Activated naive CD8-positive, alpha-beta T cell (primary cell): ENCODE measurements around the gene DOCK11.

Experiments used
- H3K27ac Mint-ChIP-seq: one replicate; pipeline ENCODE4 v1.8.0; 2021; ENCODE audit warnings: mixed read lengths
- H3K27me3 Mint-ChIP-seq: one replicate; pipeline ENCODE4 v1.8.0; 2021; ENCODE audit warnings: mixed read lengths
- H3K36me3 Mint-ChIP-seq: one replicate; pipeline ENCODE4 v1.8.0; 2021; ENCODE audit warnings: mixed read lengths
- H3K4me1 Mint-ChIP-seq: one replicate; pipeline ENCODE4 v1.8.0; 2021; ENCODE audit warnings: low read depth, mixed read lengths
- H3K4me3 Mint-ChIP-seq: one replicate; pipeline ENCODE4 v1.8.0; 2021; ENCODE audit warnings: mild to moderate bottlenecking, mixed read lengths
- H3K9me3 Mint-ChIP-seq: one replicate; pipeline ENCODE4 v1.8.0; 2021; ENCODE audit warnings: low read depth, mixed read lengths

DOCK11 gene

DNA sequence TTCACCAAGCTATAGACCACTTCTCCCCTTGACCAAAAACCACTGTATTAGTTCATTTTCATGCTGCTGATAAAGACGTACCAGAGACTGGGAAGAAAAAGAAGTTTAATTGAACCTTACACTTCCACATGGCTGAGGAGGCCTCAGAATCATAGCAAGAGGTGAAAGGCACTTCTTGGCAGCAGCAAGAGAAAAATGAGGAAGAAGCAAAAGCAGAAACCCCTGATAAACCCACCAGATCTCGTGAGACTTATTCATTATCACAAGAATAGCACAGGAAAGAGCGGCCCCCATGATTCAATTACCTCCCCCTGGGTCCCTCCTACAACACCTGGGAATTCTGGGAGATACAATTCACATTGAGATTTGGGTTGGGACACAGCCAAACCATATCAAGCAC is 97.8 kb downstream of the DOCK11 start:
- Mint-ChIP-seq H3K4me3 (no peak overlapping the region), H3K36me3 (no peaks in the 10 kb centered on the region), H3K4me1 (peaks cover 7% of the 10 kb centered on the region), H3K9me3 (no peaks in the 10 kb centered on the region), H3K27ac (peak overlapping the region; percentile 75), H3K27me3 (no peaks in the 10 kb centered on the region)

DNA sequence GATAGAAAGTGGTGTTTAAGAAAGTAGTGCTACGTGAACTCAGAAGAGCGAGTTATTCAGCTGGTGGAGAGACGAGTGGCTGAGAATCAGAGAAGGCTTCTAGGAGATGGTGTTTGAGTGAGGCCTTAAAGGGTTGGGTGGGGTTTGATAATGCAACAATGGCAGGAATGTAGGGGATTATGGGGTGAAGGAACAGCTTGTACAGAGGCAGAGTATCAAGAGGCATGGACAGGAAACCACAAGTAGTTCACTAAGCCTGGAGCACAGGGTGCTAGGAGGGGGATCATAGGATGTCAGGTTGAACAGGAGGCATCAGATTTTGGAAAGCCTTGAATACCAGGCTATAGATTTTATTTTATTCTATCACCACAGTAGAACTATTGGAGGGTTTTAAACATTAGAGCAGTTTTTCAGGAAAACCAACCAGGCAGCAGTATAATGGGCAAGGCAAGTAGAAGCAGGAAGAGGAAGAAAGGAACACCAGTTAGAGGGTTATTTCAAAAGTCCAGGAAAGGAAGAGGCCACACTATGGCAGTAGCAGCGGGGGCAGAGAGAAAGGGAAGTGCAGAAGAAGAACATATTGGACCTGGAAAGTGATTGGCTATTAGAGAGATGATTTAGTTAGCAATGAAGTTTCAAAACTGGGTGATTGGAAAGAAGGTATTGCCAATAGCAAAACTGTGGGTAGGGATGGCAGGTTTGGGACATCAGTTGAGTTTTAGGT is 99.2 kb downstream of the DOCK11 start:
- Mint-ChIP-seq H3K9me3 (no peaks in the 10 kb centered on the region), H3K4me3 (no peak overlapping the region), H3K36me3 (no peaks in the 10 kb centered on the region), H3K4me1 (peaks cover 7% of the 10 kb centered on the region), H3K27ac (peak overlapping the region; percentile 65), H3K27me3 (no peaks in the 10 kb centered on the region)

DNA sequence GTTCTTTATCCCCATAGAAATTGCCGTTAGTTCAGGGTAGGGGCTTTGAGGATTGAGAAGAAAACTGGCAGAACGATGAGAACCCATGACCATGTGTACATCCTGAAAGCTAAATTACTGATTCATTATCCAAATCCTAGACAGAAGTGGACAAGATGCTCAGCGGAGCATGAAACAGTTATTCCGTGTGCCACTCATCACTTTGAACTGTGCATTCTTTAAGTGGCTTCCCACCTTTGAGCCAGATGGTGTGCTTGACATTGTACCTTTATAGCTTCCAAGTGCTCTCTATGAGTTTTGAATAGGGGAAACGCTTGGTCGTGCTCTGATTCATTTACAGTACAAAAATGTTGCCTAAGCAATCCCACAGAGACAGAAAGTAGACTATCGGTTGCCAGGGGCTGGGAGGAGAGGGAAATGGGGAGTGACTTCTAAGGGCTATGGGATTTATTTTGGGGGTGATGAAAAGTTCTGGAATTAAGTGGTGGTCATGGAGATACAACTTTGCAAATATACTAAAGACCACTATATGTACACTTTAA is 100.0 kb downstream of the DOCK11 start:
- Mint-ChIP-seq H3K4me1 (peaks cover 7% of the 10 kb centered on the region), H3K36me3 (no peaks in the 10 kb centered on the region), H3K27ac (no peak overlapping the region), H3K9me3 (no peaks in the 10 kb centered on the region), H3K27me3 (no peaks in the 10 kb centered on the region), H3K4me3 (no peak overlapping the region)

DNA sequence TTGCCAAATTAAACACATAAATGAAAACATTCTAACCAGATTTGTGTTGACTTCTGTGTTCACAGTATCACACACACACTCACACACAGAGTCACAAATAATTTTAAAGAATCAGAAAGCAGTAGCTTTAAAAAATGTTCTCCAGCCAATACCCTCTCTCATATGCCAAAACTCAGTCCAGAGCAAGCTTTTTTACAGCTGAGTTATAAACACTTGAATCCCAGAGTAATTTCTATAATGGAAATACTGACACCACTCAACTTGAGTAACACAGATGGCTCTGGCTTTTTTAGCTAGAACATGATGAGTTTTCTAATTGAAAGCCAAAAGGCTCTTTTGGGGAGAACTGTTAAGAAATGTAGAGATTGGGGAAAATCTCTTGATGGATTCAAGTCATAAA is 100.8 kb downstream of the DOCK11 start:
- no peak overlapping the region for H3K4me3 Mint-ChIP-seq
- H3K9me3 Mint-ChIP-seq: no peaks in the 10 kb centered on the region
- peak overlapping the region; percentile 73 for H3K27ac Mint-ChIP-seq
- H3K36me3 Mint-ChIP-seq: no peaks in the 10 kb centered on the region
- no peaks in the 10 kb centered on the region for H3K27me3 Mint-ChIP-seq
- H3K4me1 Mint-ChIP-seq: peaks cover 7% of the 10 kb centered on the region

DNA sequence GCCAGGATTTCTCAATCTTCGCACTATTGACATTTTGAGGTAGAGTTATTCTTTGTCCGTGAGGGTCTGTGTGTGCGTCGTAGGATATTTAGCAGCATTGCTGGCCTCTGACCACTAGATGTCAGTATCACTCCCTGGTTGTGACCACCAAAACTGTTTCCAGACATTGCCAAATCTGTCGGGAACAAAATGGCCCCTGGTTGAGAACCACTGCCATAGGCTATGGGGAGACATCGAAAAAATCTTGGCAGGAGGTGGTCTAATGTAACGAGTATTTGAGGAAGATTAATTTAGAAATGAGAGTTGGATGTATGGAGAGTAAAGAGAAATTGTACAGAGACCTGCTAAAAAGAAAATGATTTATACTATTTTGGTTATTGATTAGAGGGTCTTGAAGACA is 108.4 kb downstream of the DOCK11 start:
- H3K27me3 Mint-ChIP-seq: no peaks in the 10 kb centered on the region
- peak overlapping the region; percentile 86 for H3K27ac Mint-ChIP-seq
- H3K4me1 Mint-ChIP-seq: peaks cover 21% of the 10 kb centered on the region
- H3K36me3 Mint-ChIP-seq: no peaks in the 10 kb centered on the region
- H3K4me3 Mint-ChIP-seq: no peak overlapping the region
- H3K9me3 Mint-ChIP-seq: no peaks in the 10 kb centered on the region

DNA sequence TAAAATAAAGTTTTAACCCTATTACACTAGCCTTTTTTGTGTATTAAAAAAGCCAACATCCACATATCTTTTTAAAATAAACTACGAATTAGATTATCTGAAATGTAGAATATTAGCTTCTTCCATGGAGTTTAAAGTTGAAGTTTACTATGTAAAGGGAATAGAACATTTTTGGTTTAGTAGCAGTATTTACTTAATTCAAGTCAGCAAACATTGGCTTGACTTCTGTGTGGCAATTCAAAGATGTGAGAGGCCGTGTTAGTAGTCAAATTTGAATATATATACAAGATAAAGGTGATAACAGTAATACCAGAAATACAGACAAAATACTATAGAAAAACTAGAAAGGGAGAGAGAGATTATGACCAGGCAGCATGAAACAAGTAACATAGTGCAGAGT is 116.7 kb downstream of the DOCK11 start:
- Mint-ChIP-seq H3K4me3 (no peak overlapping the region), H3K36me3 (no peaks in the 10 kb centered on the region), H3K4me1 (no peaks in the 10 kb centered on the region), H3K27ac (no peak overlapping the region), H3K9me3 (no peaks in the 10 kb centered on the region), H3K27me3 (no peaks in the 10 kb centered on the region)

DNA sequence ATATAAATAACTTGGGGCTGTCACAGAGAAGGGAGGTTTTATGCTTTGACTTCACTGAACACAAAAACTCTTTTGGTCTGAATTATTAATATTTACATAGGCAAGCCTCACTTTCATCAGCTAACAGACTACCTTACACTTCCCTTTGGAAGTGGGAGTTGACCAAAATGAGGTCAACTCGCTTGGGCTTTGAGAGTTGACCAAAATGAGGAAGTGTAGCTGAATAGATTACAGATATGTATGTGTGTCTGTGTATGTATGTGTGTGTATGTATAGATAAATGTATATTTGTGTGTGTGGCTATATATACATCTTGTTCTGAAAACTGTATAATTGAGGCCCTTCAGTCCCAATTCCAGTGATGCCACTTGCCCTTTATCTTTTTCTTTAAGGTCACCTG is 118.5 kb downstream of the DOCK11 start:
- no peak overlapping the region for H3K27ac Mint-ChIP-seq
- no peak overlapping the region for H3K4me3 Mint-ChIP-seq
- H3K4me1 Mint-ChIP-seq: no peaks in the 10 kb centered on the region
- no peaks in the 10 kb centered on the region for H3K27me3 Mint-ChIP-seq
- H3K9me3 Mint-ChIP-seq: no peaks in the 10 kb centered on the region
- H3K36me3 Mint-ChIP-seq: no peaks in the 10 kb centered on the region

DNA sequence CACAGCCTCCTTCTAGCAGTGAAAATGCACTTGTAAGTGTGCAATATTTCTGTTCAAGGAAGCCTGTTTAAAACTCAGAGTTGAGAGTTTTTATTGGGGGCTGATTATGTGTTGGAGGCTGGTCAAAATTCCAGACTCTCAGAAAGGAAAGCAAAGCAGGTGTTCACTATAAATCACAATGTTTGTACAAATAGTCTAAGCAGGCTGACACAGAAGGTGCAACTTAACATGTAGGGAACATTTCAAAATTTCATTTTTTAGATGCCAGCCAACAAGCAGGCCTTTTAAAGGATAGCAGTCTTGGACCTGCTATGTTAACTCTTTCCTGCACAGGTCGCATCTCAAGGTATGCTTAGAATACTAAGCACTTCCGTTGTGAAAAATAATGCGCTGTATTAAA is 119.5 kb downstream of the DOCK11 start:
- no peak overlapping the region for H3K27ac Mint-ChIP-seq
- no peak overlapping the region for H3K4me3 Mint-ChIP-seq
- no peaks in the 10 kb centered on the region for H3K9me3 Mint-ChIP-seq
- H3K4me1 Mint-ChIP-seq: no peaks in the 10 kb centered on the region
- H3K27me3 Mint-ChIP-seq: no peaks in the 10 kb centered on the region
- no peaks in the 10 kb centered on the region for H3K36me3 Mint-ChIP-seq

DNA sequence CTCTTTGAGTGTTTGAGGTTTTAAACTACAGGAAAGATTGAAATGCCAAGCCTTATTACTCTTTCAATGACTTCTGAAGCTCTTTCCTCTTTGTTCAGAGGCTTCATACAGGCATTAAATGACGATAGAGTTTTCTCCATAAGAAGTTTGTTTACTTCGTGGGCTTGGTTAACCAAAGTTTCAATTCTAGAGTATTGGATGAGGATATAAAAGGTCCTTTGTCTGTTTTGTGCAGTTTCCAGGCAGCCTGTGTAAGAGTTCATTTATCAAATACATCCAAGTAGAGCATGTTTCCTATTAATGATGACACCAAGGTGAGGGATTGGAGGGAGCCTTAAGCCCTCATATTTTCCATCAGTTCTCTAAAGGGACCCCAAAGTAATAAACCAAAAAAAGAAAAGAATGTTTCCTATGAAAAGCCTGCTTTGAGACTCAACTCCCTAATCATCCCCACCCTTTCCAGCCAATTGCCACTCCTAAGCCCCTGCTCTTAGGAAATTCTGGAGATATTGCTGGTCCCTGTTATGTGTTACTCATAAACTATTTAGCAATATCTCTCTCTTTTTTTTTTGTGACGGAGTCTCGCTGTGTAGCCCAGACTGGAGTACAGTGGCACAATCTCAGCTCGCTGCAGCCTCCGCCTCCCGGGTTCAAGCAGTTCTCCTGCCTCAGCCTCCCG is 125.6 kb downstream of the DOCK11 start:
- H3K27ac Mint-ChIP-seq: peak overlapping the region; percentile 41
- H3K36me3 Mint-ChIP-seq: no peaks in the 10 kb centered on the region
- no peak overlapping the region for H3K4me3 Mint-ChIP-seq
- H3K27me3 Mint-ChIP-seq: no peaks in the 10 kb centered on the region
- no peaks in the 10 kb centered on the region for H3K4me1 Mint-ChIP-seq
- H3K9me3 Mint-ChIP-seq: no peaks in the 10 kb centered on the region

DNA sequence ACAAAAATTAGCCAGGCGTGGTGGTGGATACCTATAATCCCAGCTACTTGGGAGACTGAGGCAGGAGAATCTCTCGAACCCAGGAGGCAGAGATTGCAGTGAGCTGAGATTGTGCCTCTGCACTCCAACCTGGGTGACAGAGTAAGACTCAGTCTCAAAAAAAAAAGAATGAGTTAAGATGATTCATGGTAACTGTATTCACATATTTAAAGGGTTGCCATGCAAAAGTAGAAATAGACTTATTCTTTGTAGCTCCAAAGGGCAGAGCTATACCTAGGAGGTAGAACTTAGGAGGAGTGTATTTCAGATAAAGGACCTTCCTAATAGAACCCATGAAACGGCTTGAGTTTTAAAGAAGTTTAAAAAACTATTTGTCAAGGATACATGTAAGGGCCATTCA is 127.4 kb downstream of the DOCK11 start:
- Mint-ChIP-seq H3K27ac (no peak overlapping the region), H3K4me1 (no peaks in the 10 kb centered on the region), H3K4me3 (no peak overlapping the region), H3K9me3 (no peaks in the 10 kb centered on the region), H3K27me3 (no peaks in the 10 kb centered on the region), H3K36me3 (no peaks in the 10 kb centered on the region)

DNA sequence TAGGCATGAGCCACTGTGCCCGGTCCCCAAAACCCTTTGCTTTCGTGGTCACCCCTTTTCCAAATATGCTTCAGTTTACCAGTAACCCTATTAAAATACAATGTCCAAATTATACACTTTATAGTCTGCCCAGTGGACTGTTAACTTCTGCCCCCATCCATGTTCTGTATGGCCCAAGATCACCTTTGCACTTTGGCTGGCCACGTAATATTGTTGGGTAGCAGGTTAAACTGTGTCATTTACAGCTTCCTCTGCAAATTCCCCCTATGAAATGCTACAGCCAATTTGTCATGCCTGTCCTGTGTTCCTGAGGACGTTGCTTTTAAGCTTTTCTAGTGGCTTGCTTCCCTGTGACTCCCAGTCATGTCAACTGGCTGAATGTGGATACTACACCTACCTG is 130.7 kb downstream of the DOCK11 start:
- H3K36me3 Mint-ChIP-seq: no peaks in the 10 kb centered on the region
- H3K27ac Mint-ChIP-seq: no peak overlapping the region
- H3K4me3 Mint-ChIP-seq: no peak overlapping the region
- H3K4me1 Mint-ChIP-seq: no peaks in the 10 kb centered on the region
- H3K27me3 Mint-ChIP-seq: no peaks in the 10 kb centered on the region
- H3K9me3 Mint-ChIP-seq: no peaks in the 10 kb centered on the region

DNA sequence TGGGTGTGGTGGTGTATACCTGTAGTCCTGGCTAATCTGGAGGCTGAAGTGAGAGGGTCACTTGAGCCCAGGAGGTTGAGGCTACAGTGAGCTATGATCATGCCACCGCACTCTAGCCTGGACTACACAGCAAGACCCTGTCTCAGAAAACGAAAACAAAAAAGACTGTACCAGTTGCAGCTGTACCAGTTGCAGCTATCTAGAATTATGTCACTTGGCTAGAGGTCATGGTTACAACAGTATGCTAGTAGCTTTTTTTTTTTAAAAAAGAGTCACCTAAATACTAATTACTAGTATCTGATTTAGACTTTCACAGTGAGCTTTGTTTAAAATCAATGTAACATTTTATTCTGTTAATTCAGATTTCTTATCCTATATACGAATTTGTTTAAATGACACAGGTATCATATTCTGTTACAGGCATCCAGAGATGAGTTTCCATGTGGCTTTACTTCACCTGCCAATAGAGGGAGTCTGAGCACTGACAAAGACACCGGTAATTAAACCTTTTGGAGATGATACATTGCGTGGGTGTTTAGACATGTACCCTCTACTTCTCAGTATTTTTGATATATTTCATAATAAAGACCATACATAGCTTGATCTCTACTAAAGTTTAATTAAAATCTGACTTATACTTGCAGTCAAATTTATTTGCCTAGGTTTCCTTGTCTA is 131.6 kb downstream of the DOCK11 start:
- Mint-ChIP-seq H3K27me3 (no peaks in the 10 kb centered on the region), H3K27ac (no peak overlapping the region), H3K36me3 (no peaks in the 10 kb centered on the region), H3K9me3 (no peaks in the 10 kb centered on the region), H3K4me3 (no peak overlapping the region), H3K4me1 (no peaks in the 10 kb centered on the region)

DNA sequence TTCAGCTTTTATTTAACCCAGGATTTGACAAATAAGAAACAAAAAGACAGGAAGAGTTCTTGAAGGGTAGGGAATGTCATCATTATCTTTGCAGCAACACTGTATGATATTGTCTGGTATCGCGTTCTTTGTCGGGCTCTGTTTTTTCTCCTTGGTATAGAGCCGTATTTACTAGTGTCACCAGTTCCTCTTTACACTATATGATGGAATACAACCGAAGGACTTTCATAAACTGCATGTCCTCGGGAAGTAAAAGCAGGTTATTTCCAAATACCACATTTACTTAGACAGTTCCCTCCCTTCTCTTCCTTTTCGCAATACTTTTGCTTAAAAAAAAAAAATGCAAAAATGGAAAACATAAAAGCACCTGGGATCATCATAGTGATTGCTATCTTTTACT is 135.2 kb downstream of the DOCK11 start:
- no peaks in the 10 kb centered on the region for H3K4me1 Mint-ChIP-seq
- no peak overlapping the region for H3K27ac Mint-ChIP-seq
- no peak overlapping the region for H3K4me3 Mint-ChIP-seq
- H3K9me3 Mint-ChIP-seq: no peaks in the 10 kb centered on the region
- H3K27me3 Mint-ChIP-seq: no peaks in the 10 kb centered on the region
- no peaks in the 10 kb centered on the region for H3K36me3 Mint-ChIP-seq

DNA sequence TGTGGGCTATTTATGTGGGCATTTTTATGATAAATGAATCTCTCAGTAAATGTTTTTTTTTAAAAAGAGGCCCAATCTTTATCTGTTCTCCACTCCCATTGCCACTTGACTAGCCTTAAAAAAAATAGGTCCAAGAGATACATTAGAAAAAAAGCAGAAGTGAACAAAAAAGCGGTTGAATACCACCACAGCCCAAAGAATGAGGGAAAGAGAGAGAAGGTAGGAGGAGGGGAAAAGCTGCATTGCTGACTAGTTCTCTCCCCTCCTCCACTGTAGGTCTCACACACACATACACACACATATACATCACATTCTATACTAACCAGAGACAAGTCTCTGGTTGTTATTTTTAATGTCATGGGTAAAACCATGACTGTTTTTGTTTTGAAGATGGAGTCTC is 136.0 kb downstream of the DOCK11 start:
- Mint-ChIP-seq H3K36me3 (no peaks in the 10 kb centered on the region), H3K27ac (no peak overlapping the region), H3K4me3 (no peak overlapping the region), H3K9me3 (no peaks in the 10 kb centered on the region), H3K27me3 (no peaks in the 10 kb centered on the region), H3K4me1 (no peaks in the 10 kb centered on the region)

DNA sequence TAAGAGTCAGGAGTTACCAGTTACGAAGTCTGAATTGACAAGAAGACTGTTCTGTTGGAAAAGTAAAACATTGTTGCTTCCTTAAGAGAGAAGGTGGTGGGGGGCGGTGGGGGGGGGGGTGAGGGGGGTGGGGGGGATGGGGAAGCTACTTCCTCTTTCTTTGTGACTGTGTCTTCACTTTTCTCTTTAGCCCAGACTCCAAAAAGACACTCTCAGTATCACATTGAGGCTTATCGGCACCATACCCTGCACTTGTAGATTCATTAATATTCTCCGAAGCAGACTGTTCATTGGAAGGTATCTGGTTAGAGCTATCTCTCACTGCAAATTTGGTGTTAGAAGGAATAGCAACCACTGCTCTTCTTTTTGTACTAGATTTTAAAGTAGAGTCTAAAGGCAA is 137.2 kb downstream of the DOCK11 start:
- H3K9me3 Mint-ChIP-seq: no peaks in the 10 kb centered on the region
- no peak overlapping the region for H3K4me3 Mint-ChIP-seq
- no peaks in the 10 kb centered on the region for H3K36me3 Mint-ChIP-seq
- H3K27me3 Mint-ChIP-seq: no peaks in the 10 kb centered on the region
- H3K27ac Mint-ChIP-seq: peak overlapping the region; percentile 34
- H3K4me1 Mint-ChIP-seq: no peaks in the 10 kb centered on the region
